ENCODE measurements around the gene DNAH5. TPM values are rescaled to one million over a fixed set of nuclear protein-coding genes. Genes with fewer than 3 reads are reported as not detected.
A peak's percentile ranks its signal among the peaks of the same experiment; 100 is the strongest.

The DNAH5 gene
- total and polyA plus RNA-seq, 2 experiments from 2014 or later, result 0.56 to 0.97 TPM

GRCh38 chr5:13866792-13867191 is 77.7 kb downstream of the DNAH5 start:
- DNase-seq (ENCODE audit: low spot score), result peak; percentile 71

GRCh38 chr5:13865312-13865711 is 79.2 kb downstream of the DNAH5 start:
- H3K4me2 ChIP-seq, result no peak overlapping the region
- DNase-seq (ENCODE audit: low spot score) (no peak), ATAC-seq (no peak)
- H3K27me3 ChIP-seq (ENCODE audit: insufficient read depth), result no peaks in the 10 kb centered on the region
- Mint-ChIP-seq H3K27me3 (ENCODE audit: insufficient read depth, low read depth, poor library complexity) (peaks cover 2% of the 10 kb centered on the region), H3K4me1 (no peaks in the 10 kb centered on the region), H3K9me3 (no peaks in the 10 kb centered on the region; the same call in 2 of the 3 replicates), H3K27ac (no peak overlapping the region), H3K4me3 (no peak overlapping the region), H3K36me3 (ENCODE audit: low read depth) (no peaks in the 10 kb centered on the region)
- H3F3A ChIP-seq (replicated peaks; ENCODE audit: low read depth), result no peaks in the 10 kb centered on the region
- no peak overlapping the region for H3K4me3 ChIP-seq
- H3K4me1 ChIP-seq (ENCODE audit: insufficient read depth), result no peaks in the 10 kb centered on the region
- TF ChIP-seq, protein P1, sequence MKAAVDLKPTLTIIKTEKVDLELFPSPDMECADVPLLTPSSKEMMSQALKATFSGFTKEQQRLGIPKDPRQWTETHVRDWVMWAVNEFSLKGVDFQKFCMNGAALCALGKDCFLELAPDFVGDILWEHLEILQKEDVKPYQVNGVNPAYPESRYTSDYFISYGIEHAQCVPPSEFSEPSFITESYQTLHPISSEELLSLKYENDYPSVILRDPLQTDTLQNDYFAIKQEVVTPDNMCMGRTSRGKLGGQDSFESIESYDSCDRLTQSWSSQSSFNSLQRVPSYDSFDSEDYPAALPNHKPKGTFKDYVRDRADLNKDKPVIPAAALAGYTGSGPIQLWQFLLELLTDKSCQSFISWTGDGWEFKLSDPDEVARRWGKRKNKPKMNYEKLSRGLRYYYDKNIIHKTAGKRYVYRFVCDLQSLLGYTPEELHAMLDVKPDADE (IDR thresholded peaks at IDR 0.05), result no peak
- TF ChIP-seq, protein P2, sequence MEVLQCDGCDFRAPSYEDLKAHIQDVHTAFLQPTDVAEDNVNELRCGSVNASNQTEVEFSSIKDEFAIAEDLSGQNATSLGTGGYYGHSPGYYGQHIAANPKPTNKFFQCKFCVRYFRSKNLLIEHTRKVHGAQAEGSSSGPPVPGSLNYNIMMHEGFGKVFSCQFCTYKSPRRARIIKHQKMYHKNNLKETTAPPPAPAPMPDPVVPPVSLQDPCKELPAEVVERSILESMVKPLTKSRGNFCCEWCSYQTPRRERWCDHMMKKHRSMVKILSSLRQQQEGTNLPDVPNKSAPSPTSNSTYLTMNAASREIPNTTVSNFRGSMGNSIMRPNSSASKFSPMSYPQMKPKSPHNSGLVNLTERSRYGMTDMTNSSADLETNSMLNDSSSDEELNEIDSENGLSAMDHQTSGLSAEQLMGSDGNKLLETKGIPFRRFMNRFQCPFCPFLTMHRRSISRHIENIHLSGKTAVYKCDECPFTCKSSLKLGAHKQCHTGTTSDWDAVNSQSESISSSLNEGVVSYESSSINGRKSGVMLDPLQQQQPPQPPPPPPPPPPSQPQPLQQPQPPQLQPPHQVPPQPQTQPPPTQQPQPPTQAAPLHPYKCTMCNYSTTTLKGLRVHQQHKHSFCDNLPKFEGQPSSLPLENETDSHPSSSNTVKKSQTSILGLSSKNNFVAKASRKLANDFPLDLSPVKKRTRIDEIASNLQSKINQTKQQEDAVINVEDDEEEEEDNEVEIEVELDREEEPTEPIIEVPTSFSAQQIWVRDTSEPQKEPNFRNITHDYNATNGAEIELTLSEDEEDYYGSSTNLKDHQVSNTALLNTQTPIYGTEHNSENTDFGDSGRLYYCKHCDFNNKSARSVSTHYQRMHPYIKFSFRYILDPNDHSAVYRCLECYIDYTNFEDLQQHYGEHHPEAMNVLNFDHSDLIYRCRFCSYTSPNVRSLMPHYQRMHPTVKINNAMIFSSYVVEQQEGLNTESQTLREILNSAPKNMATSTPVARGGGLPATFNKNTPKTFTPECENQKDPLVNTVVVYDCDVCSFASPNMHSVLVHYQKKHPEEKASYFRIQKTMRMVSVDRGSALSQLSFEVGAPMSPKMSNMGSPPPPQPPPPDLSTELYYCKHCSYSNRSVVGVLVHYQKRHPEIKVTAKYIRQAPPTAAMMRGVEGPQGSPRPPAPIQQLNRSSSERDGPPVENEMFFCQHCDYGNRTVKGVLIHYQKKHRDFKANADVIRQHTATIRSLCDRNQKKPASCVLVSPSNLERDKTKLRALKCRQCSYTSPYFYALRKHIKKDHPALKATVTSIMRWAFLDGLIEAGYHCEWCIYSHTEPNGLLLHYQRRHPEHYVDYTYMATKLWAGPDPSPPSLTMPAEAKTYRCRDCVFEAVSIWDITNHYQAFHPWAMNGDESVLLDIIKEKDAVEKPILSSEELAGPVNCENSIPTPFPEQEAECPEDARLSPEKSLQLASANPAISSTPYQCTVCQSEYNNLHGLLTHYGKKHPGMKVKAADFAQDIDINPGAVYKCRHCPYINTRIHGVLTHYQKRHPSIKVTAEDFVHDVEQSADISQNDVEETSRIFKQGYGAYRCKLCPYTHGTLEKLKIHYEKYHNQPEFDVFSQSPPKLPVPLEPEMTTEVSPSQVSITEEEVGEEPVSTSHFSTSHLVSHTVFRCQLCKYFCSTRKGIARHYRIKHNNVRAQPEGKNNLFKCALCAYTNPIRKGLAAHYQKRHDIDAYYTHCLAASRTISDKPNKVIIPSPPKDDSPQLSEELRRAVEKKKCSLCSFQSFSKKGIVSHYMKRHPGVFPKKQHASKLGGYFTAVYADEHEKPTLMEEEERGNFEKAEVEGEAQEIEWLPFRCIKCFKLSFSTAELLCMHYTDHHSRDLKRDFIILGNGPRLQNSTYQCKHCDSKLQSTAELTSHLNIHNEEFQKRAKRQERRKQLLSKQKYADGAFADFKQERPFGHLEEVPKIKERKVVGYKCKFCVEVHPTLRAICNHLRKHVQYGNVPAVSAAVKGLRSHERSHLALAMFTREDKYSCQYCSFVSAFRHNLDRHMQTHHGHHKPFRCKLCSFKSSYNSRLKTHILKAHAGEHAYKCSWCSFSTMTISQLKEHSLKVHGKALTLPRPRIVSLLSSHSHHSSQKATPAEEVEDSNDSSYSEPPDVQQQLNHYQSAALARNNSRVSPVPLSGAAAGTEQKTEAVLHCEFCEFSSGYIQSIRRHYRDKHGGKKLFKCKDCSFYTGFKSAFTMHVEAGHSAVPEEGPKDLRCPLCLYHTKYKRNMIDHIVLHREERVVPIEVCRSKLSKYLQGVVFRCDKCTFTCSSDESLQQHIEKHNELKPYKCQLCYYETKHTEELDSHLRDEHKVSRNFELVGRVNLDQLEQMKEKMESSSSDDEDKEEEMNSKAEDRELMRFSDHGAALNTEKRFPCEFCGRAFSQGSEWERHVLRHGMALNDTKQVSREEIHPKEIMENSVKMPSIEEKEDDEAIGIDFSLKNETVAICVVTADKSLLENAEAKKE (CRISPR knock-in tag; IDR thresholded peaks at IDR 0.05), result no peak
- H4K20me1 ChIP-seq (replicated peaks; ENCODE audit: insufficient read depth), result no peaks in the 10 kb centered on the region
- no peaks in the 10 kb centered on the region for H3K36me3 ChIP-seq (ENCODE audit: insufficient read depth)
- no peak overlapping the region for H3K27ac ChIP-seq (ENCODE audit: low read depth)
- no peaks in the 10 kb centered on the region for H3K9me2 ChIP-seq (ENCODE audit: insufficient read depth)
- H3K79me2 ChIP-seq (replicated peaks; ENCODE audit: insufficient read depth), result no peaks in the 10 kb centered on the region
- no peak overlapping the region for H2AFZ ChIP-seq

More at GRCh38 chr5:13866792-13867191, 77.7 kb downstream of the DNAH5 start:
- ATAC-seq, result peak; percentile 42
- Histone ChIP-seq H3K4me2 (no peak overlapping the region), H3K36me3 (ENCODE audit: insufficient read depth) (no peaks in the 10 kb centered on the region), H3F3A (replicated peaks; ENCODE audit: low read depth) (no peaks in the 10 kb centered on the region), H3K27me3 (ENCODE audit: insufficient read depth) (no peaks in the 10 kb centered on the region), H2AFZ (no peak overlapping the region), H3K79me2 (replicated peaks; ENCODE audit: insufficient read depth) (no peaks in the 10 kb centered on the region), H3K9me2 (ENCODE audit: insufficient read depth) (no peaks in the 10 kb centered on the region), H3K27ac (ENCODE audit: low read depth) (no peak overlapping the region), H3K4me3 (no peak overlapping the region), H3K4me1 (ENCODE audit: insufficient read depth) (no peaks in the 10 kb centered on the region), H4K20me1 (replicated peaks; ENCODE audit: insufficient read depth) (no peaks in the 10 kb centered on the region)
- Mint-ChIP-seq H3K27ac (no peak overlapping the region), H3K4me1 (no peaks in the 10 kb centered on the region), H3K9me3 (no peaks in the 10 kb centered on the region; the same call in 2 of the 3 replicates), H3K27me3 (ENCODE audit: insufficient read depth, low read depth, poor library complexity) (peaks cover 2% of the 10 kb centered on the region), H3K36me3 (ENCODE audit: low read depth) (no peaks in the 10 kb centered on the region), H3K4me3 (no peak overlapping the region)
- TF ChIP-seq, protein P3, sequence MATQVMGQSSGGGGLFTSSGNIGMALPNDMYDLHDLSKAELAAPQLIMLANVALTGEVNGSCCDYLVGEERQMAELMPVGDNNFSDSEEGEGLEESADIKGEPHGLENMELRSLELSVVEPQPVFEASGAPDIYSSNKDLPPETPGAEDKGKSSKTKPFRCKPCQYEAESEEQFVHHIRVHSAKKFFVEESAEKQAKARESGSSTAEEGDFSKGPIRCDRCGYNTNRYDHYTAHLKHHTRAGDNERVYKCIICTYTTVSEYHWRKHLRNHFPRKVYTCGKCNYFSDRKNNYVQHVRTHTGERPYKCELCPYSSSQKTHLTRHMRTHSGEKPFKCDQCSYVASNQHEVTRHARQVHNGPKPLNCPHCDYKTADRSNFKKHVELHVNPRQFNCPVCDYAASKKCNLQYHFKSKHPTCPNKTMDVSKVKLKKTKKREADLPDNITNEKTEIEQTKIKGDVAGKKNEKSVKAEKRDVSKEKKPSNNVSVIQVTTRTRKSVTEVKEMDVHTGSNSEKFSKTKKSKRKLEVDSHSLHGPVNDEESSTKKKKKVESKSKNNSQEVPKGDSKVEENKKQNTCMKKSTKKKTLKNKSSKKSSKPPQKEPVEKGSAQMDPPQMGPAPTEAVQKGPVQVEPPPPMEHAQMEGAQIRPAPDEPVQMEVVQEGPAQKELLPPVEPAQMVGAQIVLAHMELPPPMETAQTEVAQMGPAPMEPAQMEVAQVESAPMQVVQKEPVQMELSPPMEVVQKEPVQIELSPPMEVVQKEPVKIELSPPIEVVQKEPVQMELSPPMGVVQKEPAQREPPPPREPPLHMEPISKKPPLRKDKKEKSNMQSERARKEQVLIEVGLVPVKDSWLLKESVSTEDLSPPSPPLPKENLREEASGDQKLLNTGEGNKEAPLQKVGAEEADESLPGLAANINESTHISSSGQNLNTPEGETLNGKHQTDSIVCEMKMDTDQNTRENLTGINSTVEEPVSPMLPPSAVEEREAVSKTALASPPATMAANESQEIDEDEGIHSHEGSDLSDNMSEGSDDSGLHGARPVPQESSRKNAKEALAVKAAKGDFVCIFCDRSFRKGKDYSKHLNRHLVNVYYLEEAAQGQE (IDR thresholded peaks at IDR 0.05; ENCODE audit: unreplicated experiment), result peak; percentile 89
- no peak for TF ChIP-seq EZH2 (IDR thresholded peaks at IDR 0.05; ENCODE audit: low read depth, unreplicated experiment)
- TF ChIP-seq STAT1 (IDR thresholded peaks at IDR 0.05; ENCODE audit: unreplicated experiment), result no peak
- TF ChIP-seq ZNF114 (CRISPR knock-in tag; IDR thresholded peaks at IDR 0.05), result no peak

Measured in GM23338 (cell line).